SIG-M5 (cell line): ENCODE measurements around the gene ZFYVE9.

Source experiments
- DNase-seq: peaks from one replicate; lab custom pipeline; 2025; lab: John Stamatoyannopoulos, UW

The ZFYVE9 gene

GRCh38 chr1:52240592-52241210, 98.8 kb downstream of the ZFYVE9 start:
- DNase-seq = no peak

- DNase-seq = no peak
Observed at GRCh38 chr1:52243221-52243987, 101.5 kb downstream of the ZFYVE9 start.

- DNase-seq = no peak
Observed at GRCh38 chr1:52249831-52250230, 107.9 kb downstream of the ZFYVE9 start.

GRCh38 chr1:52253421-52253820, 111.5 kb downstream of the ZFYVE9 start:
- DNase-seq = no peak

- no peak for DNase-seq
Observed at GRCh38 chr1:52259886-52260285, 118.0 kb downstream of the ZFYVE9 start.

GRCh38 chr1:52263153-52263910, 121.4 kb downstream of the ZFYVE9 start:
- DNase-seq = no peak

- DNase-seq = no peak
Observed at GRCh38 chr1:52264530-52265115, 122.7 kb downstream of the ZFYVE9 start.

GRCh38 chr1:52266507-52266906, 124.6 kb downstream of the ZFYVE9 start:
- no peak for DNase-seq

- no peak for DNase-seq
Observed at GRCh38 chr1:52268372-52268771, 126.5 kb downstream of the ZFYVE9 start.

GRCh38 chr1:52281518-52281917, 139.6 kb downstream of the ZFYVE9 start:
- DNase-seq = no peak

GRCh38 chr1:52288286-52288685, 146.4 kb downstream of the ZFYVE9 start:
- no peak for DNase-seq

- DNase-seq = no peak
Observed at GRCh38 chr1:52294580-52294979, 152.7 kb downstream of the ZFYVE9 start.

- DNase-seq = no peak
Observed at GRCh38 chr1:52296345-52296744, 154.5 kb downstream of the ZFYVE9 start.

GRCh38 chr1:52305417-52306226, 163.7 kb downstream of the ZFYVE9 start:
- no peak for DNase-seq

- no peak for DNase-seq
Observed at GRCh38 chr1:52306227-52307006, 164.5 kb downstream of the ZFYVE9 start.

- no peak for DNase-seq
Observed at GRCh38 chr1:52321061-52321460, 179.2 kb downstream of the ZFYVE9 start.

- no peak for DNase-seq
Observed at GRCh38 chr1:52323731-52324130, 181.8 kb downstream of the ZFYVE9 start.

GRCh38 chr1:52325786-52326185, 183.9 kb downstream of the ZFYVE9 start:
- DNase-seq = no peak

- no peak for DNase-seq
Observed at GRCh38 chr1:52328615-52329014, 186.7 kb downstream of the ZFYVE9 start.

- DNase-seq = no peak
Observed at GRCh38 chr1:52332411-52332810, 190.5 kb downstream of the ZFYVE9 start.
